ENCODE results near the gene SH2B2. TPM values are rescaled to one million over a fixed set of nuclear protein-coding genes. Genes with fewer than 3 reads are reported as not detected.

SH2B2 gene
- total RNA-seq, 1 experiment from 2014 or later = 14.7 TPM

DNA sequence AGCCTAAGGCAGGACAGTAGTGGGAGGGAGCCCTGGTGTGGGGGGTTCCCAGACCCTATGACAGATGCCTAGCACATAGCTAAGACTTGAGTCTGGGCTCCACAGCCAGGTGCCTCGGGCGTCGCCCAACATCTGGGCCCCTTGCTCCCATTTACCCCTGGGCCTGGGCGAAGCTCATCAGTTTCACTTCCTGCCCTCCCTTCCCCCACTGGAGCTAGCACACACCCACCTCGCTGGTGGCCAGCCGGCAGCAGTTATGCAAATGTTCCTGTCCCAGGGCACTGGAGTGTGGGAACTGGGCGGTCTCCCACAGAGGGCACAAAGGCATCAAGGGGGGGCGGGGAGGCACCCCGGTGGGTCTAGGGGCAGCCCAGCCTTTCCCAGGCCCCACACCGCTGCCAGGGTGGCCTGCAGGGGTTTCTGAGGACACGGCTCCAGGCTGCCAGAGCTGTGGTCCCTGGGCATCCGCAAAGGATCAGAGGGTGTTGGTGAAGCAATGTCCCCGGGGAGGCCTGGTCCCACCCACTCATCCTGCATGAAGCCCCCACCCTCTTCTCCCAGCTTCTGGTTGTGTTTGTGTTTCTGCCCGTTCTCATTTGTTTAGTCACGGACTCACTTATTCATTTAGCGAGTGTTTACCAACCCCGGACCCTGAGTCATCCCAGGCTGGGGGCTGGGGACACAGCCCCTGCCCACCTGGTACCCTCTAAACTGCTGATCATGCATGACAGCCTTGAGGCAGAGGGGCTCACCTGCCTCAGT, 20.4 kb downstream of the SH2B2 start (continued):
- TF ChIP-seq, protein P1, sequence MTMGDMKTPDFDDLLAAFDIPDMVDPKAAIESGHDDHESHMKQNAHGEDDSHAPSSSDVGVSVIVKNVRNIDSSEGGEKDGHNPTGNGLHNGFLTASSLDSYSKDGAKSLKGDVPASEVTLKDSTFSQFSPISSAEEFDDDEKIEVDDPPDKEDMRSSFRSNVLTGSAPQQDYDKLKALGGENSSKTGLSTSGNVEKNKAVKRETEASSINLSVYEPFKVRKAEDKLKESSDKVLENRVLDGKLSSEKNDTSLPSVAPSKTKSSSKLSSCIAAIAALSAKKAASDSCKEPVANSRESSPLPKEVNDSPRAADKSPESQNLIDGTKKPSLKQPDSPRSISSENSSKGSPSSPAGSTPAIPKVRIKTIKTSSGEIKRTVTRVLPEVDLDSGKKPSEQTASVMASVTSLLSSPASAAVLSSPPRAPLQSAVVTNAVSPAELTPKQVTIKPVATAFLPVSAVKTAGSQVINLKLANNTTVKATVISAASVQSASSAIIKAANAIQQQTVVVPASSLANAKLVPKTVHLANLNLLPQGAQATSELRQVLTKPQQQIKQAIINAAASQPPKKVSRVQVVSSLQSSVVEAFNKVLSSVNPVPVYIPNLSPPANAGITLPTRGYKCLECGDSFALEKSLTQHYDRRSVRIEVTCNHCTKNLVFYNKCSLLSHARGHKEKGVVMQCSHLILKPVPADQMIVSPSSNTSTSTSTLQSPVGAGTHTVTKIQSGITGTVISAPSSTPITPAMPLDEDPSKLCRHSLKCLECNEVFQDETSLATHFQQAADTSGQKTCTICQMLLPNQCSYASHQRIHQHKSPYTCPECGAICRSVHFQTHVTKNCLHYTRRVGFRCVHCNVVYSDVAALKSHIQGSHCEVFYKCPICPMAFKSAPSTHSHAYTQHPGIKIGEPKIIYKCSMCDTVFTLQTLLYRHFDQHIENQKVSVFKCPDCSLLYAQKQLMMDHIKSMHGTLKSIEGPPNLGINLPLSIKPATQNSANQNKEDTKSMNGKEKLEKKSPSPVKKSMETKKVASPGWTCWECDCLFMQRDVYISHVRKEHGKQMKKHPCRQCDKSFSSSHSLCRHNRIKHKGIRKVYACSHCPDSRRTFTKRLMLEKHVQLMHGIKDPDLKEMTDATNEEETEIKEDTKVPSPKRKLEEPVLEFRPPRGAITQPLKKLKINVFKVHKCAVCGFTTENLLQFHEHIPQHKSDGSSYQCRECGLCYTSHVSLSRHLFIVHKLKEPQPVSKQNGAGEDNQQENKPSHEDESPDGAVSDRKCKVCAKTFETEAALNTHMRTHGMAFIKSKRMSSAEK (CRISPR knock-in tag; IDR thresholded peaks at IDR 0.05; ENCODE audit: borderline replicate concordance) = no peak
- TF ChIP-seq FOXP1 (CRISPR knock-in tag; IDR thresholded peaks at IDR 0.05; ENCODE audit: borderline replicate concordance) = no peak
- TF ChIP-seq, protein P2, sequence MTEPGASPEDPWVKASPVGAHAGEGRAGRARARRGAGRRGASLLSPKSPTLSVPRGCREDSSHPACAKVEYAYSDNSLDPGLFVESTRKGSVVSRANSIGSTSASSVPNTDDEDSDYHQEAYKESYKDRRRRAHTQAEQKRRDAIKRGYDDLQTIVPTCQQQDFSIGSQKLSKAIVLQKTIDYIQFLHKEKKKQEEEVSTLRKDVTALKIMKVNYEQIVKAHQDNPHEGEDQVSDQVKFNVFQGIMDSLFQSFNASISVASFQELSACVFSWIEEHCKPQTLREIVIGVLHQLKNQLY (CRISPR knock-in tag; IDR thresholded peaks at IDR 0.05) = no peak

DNA sequence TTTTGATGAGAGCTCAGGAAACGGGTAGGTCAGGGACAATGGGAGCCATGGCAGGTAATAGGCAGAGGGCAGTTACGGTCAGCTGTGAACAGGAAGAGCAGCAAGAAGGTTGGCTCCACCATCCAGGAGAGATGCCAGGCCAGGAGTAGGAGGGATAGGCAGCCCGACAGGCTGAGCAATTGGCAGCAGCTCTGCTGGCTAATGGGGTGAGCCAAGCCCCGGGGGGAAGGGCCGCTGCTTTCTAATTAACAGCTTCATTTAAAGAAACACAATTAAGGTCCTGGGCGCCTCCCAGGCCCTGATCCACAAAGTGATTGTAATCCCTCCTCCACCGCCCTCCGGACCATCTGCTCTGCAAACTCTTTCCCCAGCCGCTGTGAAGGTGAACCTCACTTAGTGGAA, 23.7 kb downstream of the SH2B2 start:
- ATAC-seq (no peak), DNase-seq (ENCODE audit: low spot score) (no peak)
- peak; percentile 75 for TF ChIP-seq GTF2I (CRISPR knock-in tag; conservative IDR thresholded peaks at IDR 0.05)
- TF ChIP-seq, protein P3, sequence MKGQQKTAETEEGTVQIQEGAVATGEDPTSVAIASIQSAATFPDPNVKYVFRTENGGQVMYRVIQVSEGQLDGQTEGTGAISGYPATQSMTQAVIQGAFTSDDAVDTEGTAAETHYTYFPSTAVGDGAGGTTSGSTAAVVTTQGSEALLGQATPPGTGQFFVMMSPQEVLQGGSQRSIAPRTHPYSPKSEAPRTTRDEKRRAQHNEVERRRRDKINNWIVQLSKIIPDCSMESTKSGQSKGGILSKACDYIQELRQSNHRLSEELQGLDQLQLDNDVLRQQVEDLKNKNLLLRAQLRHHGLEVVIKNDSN (CRISPR knock-in tag; IDR thresholded peaks at IDR 0.05) = no peak
- no peaks in the 10 kb centered on the region for H3K9me3 Mint-ChIP-seq
- CTCF ChIA-PET = interaction anchor here (2.3 kb wide), 1 partner anchor 10 kb away, joined by 7 read pairs; no protein-coding TSS in a partner anchor
- no peaks in the 10 kb centered on the region for H3K27me3 Mint-ChIP-seq (ENCODE audit: low read depth)
- H3K4me1 Mint-ChIP-seq = peaks cover 16% of the 10 kb centered on the region
- peaks cover 12% of the 10 kb centered on the region; the same call in 1 of the 2 replicates for H3K36me3 Mint-ChIP-seq
- POLR2A ChIA-PET = interaction anchor here (0.7 kb wide), 1 partner anchor 10 kb away, joined by 4 read pairs; no protein-coding TSS in a partner anchor
- H3K27ac Mint-ChIP-seq = peak overlapping the region; percentile 53; the same call in 1 of the 2 replicates
- H3K4me3 Mint-ChIP-seq = no peak overlapping the region

DNA sequence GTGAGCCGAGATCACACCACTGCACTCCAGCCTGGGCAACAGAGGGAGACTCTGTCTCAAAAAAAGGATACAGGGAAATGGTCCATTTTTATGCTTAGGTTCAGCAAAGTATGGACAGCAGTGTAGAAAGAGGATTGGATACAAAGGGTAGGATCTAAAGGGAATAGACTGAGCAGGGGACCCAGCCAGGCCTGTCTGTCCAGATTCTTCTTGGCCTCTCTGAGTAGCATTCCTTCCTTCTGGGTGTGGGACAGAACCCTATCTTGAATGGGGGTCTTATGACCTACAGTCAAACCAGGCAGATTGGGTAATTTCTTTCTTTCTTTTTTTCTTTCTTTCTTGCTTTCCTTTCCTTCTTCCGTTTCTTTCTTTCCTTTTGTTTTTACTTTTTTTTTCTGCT, 25.6 kb downstream of the SH2B2 start:
- Mint-ChIP-seq H3K27ac (no peak overlapping the region), H3K4me3 (no peak overlapping the region), H3K4me1 (peaks cover 10% of the 10 kb centered on the region), H3K27me3 (ENCODE audit: low read depth) (no peaks in the 10 kb centered on the region), H3K9me3 (no peaks in the 10 kb centered on the region), H3K36me3 (peaks cover 17% of the 10 kb centered on the region)
- no peak for ATAC-seq
- ChIA-PET CTCF (no interaction called here), POLR2A (interaction anchor here (0.7 kb wide), 2 partner anchors 74 to 122 kb away, joined by 3 read pairs; no protein-coding TSS in a partner anchor)
- TF ChIP-seq, protein P4, sequence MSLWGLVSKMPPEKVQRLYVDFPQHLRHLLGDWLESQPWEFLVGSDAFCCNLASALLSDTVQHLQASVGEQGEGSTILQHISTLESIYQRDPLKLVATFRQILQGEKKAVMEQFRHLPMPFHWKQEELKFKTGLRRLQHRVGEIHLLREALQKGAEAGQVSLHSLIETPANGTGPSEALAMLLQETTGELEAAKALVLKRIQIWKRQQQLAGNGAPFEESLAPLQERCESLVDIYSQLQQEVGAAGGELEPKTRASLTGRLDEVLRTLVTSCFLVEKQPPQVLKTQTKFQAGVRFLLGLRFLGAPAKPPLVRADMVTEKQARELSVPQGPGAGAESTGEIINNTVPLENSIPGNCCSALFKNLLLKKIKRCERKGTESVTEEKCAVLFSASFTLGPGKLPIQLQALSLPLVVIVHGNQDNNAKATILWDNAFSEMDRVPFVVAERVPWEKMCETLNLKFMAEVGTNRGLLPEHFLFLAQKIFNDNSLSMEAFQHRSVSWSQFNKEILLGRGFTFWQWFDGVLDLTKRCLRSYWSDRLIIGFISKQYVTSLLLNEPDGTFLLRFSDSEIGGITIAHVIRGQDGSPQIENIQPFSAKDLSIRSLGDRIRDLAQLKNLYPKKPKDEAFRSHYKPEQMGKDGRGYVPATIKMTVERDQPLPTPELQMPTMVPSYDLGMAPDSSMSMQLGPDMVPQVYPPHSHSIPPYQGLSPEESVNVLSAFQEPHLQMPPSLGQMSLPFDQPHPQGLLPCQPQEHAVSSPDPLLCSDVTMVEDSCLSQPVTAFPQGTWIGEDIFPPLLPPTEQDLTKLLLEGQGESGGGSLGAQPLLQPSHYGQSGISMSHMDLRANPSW (CRISPR knock-in tag; conservative IDR thresholded peaks at IDR 0.05; ENCODE audit: low read depth) = no peak
- TF ChIP-seq, protein P5, sequence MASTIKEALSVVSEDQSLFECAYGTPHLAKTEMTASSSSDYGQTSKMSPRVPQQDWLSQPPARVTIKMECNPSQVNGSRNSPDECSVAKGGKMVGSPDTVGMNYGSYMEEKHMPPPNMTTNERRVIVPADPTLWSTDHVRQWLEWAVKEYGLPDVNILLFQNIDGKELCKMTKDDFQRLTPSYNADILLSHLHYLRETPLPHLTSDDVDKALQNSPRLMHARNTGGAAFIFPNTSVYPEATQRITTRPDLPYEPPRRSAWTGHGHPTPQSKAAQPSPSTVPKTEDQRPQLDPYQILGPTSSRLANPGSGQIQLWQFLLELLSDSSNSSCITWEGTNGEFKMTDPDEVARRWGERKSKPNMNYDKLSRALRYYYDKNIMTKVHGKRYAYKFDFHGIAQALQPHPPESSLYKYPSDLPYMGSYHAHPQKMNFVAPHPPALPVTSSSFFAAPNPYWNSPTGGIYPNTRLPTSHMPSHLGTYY (CRISPR knock-in tag; IDR thresholded peaks at IDR 0.05) = no peak
- TF ChIP-seq NR3C1 (CRISPR knock-in tag; conservative IDR thresholded peaks at IDR 0.05; ENCODE audit: low read depth) (no peak), OVOL2 (CRISPR knock-in tag; IDR thresholded peaks at IDR 0.05; ENCODE audit: borderline replicate concordance) (no peak), CREB1 (CRISPR knock-in tag; IDR thresholded peaks at IDR 0.05) (no peak), GTF2I (CRISPR knock-in tag; conservative IDR thresholded peaks at IDR 0.05) (no peak)
- TF ChIP-seq, protein P3 (CRISPR knock-in tag; IDR thresholded peaks at IDR 0.05) = no peak
- TF ChIP-seq, protein P6, sequence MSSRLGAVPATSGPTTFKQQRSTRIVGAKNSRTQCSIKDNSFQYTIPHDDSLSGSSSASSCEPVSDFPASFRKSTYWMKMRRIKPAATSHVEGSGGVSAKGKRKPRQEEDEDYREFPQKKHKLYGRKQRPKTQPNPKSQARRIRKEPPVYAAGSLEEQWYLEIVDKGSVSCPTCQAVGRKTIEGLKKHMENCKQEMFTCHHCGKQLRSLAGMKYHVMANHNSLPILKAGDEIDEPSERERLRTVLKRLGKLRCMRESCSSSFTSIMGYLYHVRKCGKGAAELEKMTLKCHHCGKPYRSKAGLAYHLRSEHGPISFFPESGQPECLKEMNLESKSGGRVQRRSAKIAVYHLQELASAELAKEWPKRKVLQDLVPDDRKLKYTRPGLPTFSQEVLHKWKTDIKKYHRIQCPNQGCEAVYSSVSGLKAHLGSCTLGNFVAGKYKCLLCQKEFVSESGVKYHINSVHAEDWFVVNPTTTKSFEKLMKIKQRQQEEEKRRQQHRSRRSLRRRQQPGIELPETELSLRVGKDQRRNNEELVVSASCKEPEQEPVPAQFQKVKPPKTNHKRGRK (CRISPR knock-in tag; IDR thresholded peaks at IDR 0.05; ENCODE audit: borderline replicate concordance) = no peak
- TF ChIP-seq, protein P7, sequence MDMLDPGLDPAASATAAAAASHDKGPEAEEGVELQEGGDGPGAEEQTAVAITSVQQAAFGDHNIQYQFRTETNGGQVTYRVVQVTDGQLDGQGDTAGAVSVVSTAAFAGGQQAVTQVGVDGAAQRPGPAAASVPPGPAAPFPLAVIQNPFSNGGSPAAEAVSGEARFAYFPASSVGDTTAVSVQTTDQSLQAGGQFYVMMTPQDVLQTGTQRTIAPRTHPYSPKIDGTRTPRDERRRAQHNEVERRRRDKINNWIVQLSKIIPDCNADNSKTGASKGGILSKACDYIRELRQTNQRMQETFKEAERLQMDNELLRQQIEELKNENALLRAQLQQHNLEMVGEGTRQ (CRISPR knock-in tag; IDR thresholded peaks at IDR 0.05) = no peak
- TF ChIP-seq, protein P8, sequence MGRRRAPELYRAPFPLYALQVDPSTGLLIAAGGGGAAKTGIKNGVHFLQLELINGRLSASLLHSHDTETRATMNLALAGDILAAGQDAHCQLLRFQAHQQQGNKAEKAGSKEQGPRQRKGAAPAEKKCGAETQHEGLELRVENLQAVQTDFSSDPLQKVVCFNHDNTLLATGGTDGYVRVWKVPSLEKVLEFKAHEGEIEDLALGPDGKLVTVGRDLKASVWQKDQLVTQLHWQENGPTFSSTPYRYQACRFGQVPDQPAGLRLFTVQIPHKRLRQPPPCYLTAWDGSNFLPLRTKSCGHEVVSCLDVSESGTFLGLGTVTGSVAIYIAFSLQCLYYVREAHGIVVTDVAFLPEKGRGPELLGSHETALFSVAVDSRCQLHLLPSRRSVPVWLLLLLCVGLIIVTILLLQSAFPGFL (CRISPR knock-in tag; IDR thresholded peaks at IDR 0.05; ENCODE audit: borderline replicate concordance) = no peak
- TF ChIP-seq, protein P9, sequence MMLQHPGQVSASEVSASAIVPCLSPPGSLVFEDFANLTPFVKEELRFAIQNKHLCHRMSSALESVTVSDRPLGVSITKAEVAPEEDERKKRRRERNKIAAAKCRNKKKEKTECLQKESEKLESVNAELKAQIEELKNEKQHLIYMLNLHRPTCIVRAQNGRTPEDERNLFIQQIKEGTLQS (CRISPR knock-in tag; conservative IDR thresholded peaks at IDR 0.05) = no peak
- no peak for DNase-seq (ENCODE audit: low spot score)
